Fibroblast of the conjunctiva (primary cell): ENCODE results near the gene TMEM260.

Source experiments
- DNase-seq: peaks from one replicate; pipeline ENCODE4 v3.0.0-alpha.2; 2010; ENCODE audit warnings: low read depth

Gene TMEM260

GRCh38 chr14:56579345-56580220 lies at the start of gene TMEM260:
TSS of gene TMEM260 (plus strand) at chr14:56579798. CDS start at chr14:56579915, 117 bp downstream.
- DNase-seq = peak; percentile 72

GRCh38 chr14:56532546-56532945 lies 47.1 kb upstream of the TMEM260 start:
- DNase-seq = no peak

- no peak for DNase-seq
Observed at GRCh38 chr14:56534656-56535055, 44.9 kb upstream of the TMEM260 start.

DNA sequence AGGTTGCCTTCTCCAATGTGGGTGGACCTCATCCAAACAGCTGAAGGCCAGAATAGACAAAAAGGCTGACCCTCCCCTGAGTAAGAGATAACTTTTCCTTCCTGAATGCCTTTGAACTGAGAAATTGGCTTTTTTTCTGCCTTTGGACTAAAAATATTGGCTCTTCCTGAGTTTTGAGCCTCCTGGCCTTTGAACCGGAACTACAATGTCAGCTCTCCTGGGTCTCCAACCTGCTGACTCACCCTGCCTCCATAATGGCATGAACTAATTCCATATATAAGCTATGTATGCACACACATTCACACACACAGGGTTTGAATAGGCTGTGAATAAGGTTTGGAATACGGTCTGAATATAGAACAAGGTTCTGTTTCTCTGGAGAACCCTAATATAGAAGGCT lies 39.7 kb upstream of the TMEM260 start:
- no peak for DNase-seq

GRCh38 chr14:56543436-56543835 lies 36.2 kb upstream of the TMEM260 start:
- no peak for DNase-seq

- no peak for DNase-seq
Observed at GRCh38 chr14:56549721-56550120, 29.9 kb upstream of the TMEM260 start.

DNA sequence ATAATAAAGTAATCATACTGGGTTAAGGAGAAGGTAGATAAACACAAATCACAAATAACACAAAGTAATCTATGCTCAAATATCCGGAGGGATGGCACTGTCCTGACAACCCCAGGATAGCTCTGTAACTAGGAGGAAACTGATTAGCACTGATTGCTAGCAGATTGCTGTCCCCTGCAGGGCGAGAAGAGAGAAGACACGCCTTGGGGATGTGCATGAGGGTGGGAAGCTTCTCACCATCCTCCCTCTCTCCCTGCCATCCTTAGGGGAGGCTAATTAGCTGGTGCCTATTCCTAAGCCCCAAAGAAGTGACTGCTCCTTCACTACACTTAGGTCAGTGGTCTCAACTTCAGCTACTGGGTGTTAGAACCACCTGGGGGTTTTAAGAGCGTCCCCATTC lies 27.0 kb upstream of the TMEM260 start:
- no peak for DNase-seq

- no peak for DNase-seq
Observed at GRCh38 chr14:56554301-56554700, 25.3 kb upstream of the TMEM260 start.

DNA sequence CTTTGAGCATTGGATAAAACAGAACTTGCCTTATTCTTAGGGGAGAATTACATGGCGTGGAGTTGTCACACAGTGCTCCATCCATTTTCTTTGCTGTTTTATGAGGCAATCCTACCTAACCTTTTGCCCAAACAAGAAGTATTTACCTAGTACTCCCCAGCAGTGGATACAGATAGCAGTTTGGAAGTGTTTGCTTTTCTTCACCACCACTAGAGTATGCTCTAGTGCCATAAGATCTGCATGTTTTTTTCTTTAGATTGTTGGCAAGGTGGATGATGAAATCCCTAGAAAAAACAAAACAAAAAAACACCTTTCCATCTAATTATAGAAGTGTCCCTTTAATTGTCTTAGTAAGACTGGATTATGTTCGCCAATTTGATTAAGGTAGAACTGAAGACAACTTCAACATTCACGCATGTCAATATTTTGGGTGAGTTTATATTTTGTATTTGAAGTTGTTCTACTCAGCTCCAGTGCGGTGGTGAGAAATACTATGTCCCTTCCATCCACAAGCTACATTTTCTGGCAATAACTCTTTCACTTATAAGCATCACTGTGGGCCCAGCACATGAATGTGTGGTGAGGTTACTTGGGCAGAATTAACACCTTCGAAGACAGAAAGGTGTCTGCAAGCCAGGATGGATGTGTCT lies 23.6 kb upstream of the TMEM260 start:
- DNase-seq = peak; percentile 38

- no peak for DNase-seq
Observed at GRCh38 chr14:56559182-56559581, 20.4 kb upstream of the TMEM260 start.

- DNase-seq = peak; percentile 12
Observed at GRCh38 chr14:56561606-56562005, 18.0 kb upstream of the TMEM260 start.

- DNase-seq = no peak
Observed at GRCh38 chr14:56562883-56563282, 16.7 kb upstream of the TMEM260 start.

GRCh38 chr14:56569174-56569573 lies 10.4 kb upstream of the TMEM260 start:
- DNase-seq = no peak

GRCh38 chr14:56570295-56570694 lies 9.3 kb upstream of the TMEM260 start:
- no peak for DNase-seq

GRCh38 chr14:56580221-56580711 lies 668 bp downstream of the TMEM260 start:
- no peak for DNase-seq

- no peak for DNase-seq
Observed at GRCh38 chr14:56581041-56581727, 1.6 kb downstream of the TMEM260 start.

GRCh38 chr14:56585461-56586084 lies 6.0 kb downstream of the TMEM260 start:
- DNase-seq = no peak

GRCh38 chr14:56587701-56588100 lies 8.1 kb downstream of the TMEM260 start:
- no peak for DNase-seq

DNA sequence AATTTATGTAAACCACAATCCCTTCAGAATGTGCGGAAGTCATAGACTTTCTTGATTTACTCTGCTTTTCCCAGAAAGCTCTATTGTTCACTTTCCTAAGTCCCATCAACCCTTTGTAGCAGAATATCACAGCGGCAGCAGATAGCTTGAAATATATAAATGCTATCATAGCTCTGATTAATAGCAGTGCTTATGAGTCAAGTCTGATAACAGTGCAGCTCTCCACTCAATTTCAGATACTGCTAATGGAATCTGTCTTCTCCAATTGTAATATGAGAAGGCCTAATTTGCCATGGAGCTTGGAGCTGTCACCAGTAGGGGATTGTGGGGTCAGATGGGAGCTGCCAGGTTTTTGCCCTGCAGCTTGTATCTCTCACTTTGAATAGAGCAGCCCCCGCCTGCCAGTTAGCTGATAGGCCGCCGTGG lies 10.9 kb downstream of the TMEM260 start:
- no peak for DNase-seq

- no peak for DNase-seq
Observed at GRCh38 chr14:56592746-56593544, 13.3 kb downstream of the TMEM260 start.

DNA sequence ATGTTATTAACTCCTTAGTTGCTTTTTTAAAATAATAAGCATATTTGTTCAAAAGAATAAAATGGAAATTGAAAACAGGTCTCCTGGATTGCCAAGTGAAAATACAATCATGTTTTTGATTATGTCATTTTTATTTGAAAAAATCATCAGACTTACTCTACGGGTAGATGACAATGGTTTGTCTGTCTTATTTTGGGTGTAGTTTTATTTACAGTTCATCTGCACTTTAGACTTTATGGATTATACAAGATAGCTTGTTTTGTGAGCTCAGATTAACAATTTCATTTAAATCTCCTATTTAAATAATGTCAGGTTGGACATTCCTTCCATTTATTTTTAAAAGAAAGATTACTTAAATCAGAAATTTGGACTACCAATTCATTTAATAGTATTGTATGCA lies 14.8 kb downstream of the TMEM260 start:
- no peak for DNase-seq
